ENCODE results near the gene AMZ1.

The AMZ1 gene

GRCh38 chr7:2701424-2701823, 13.4 kb downstream of the AMZ1 start:
- no peak overlapping the region for H3K9ac ChIP-seq (ENCODE audit: low read depth, low read length)
- no peaks in the 10 kb centered on the region for H3K36me3 ChIP-seq (ENCODE audit: insufficient read depth, low read length)
- no peaks in the 10 kb centered on the region for H3K4me1 ChIP-seq (ENCODE audit: insufficient read depth, low read length)
- no peaks in the 10 kb centered on the region for H3K9me3 ChIP-seq (ENCODE audit: control insufficient read depth, insufficient read depth, low read length)

GRCh38 chr7:2701832-2702593, 14.0 kb downstream of the AMZ1 start:
- Histone ChIP-seq H3K9me3 (ENCODE audit: control insufficient read depth, insufficient read depth, low read length) (no peaks in the 10 kb centered on the region), H3K36me3 (ENCODE audit: insufficient read depth, low read length) (no peaks in the 10 kb centered on the region), H3K4me1 (ENCODE audit: insufficient read depth, low read length) (no peaks in the 10 kb centered on the region), H3K9ac (ENCODE audit: low read depth, low read length) (no peak overlapping the region)

GRCh38 chr7:2702594-2702957, 14.6 kb downstream of the AMZ1 start:
- H3K9me3 ChIP-seq (ENCODE audit: control insufficient read depth, insufficient read depth, low read length): no peaks in the 10 kb centered on the region
- no peaks in the 10 kb centered on the region for H3K36me3 ChIP-seq (ENCODE audit: insufficient read depth, low read length)
- no peak overlapping the region for H3K9ac ChIP-seq (ENCODE audit: low read depth, low read length)
- H3K4me1 ChIP-seq (ENCODE audit: insufficient read depth, low read length): no peaks in the 10 kb centered on the region; the same call in 1 of the 2 replicates

- no peaks in the 10 kb centered on the region for H3K9me3 ChIP-seq (ENCODE audit: control insufficient read depth, insufficient read depth, low read length)
- no peaks in the 10 kb centered on the region; the same call in 1 of the 2 replicates for H3K4me1 ChIP-seq (ENCODE audit: insufficient read depth, low read length)
- no peaks in the 10 kb centered on the region for H3K36me3 ChIP-seq (ENCODE audit: insufficient read depth, low read length)
- no peak overlapping the region for H3K9ac ChIP-seq (ENCODE audit: low read depth, low read length)
Measured at GRCh38 chr7:2705371-2706096, 17.5 kb downstream of the AMZ1 start.

GRCh38 chr7:2706685-2707126, 18.7 kb downstream of the AMZ1 start:
- Histone ChIP-seq H3K9me3 (ENCODE audit: control insufficient read depth, insufficient read depth, low read length) (no peaks in the 10 kb centered on the region), H3K9ac (ENCODE audit: low read depth, low read length) (no peak overlapping the region), H3K4me1 (ENCODE audit: insufficient read depth, low read length) (no peaks in the 10 kb centered on the region; the same call in 1 of the 2 replicates), H3K36me3 (ENCODE audit: insufficient read depth, low read length) (no peaks in the 10 kb centered on the region)

GRCh38 chr7:2707481-2707880, 19.5 kb downstream of the AMZ1 start:
- no peaks in the 10 kb centered on the region for H3K9me3 ChIP-seq (ENCODE audit: control insufficient read depth, insufficient read depth, low read length)
- H3K9ac ChIP-seq (ENCODE audit: low read depth, low read length): no peak overlapping the region
- H3K36me3 ChIP-seq (ENCODE audit: insufficient read depth, low read length): no peaks in the 10 kb centered on the region
- no peaks in the 10 kb centered on the region; the same call in 1 of the 2 replicates for H3K4me1 ChIP-seq (ENCODE audit: insufficient read depth, low read length)

GRCh38 chr7:2708041-2708440, 20.0 kb downstream of the AMZ1 start:
- Histone ChIP-seq H3K36me3 (ENCODE audit: insufficient read depth, low read length) (no peaks in the 10 kb centered on the region), H3K4me1 (ENCODE audit: insufficient read depth, low read length) (no peaks in the 10 kb centered on the region; the same call in 1 of the 2 replicates), H3K9ac (ENCODE audit: low read depth, low read length) (no peak overlapping the region), H3K9me3 (ENCODE audit: control insufficient read depth, insufficient read depth, low read length) (no peaks in the 10 kb centered on the region)

GRCh38 chr7:2708547-2709310, 20.7 kb downstream of the AMZ1 start:
- Histone ChIP-seq H3K4me1 (ENCODE audit: insufficient read depth, low read length) (no peaks in the 10 kb centered on the region; the same call in 1 of the 2 replicates), H3K9me3 (ENCODE audit: control insufficient read depth, insufficient read depth, low read length) (no peaks in the 10 kb centered on the region), H3K36me3 (ENCODE audit: insufficient read depth, low read length) (no peaks in the 10 kb centered on the region), H3K9ac (ENCODE audit: low read depth, low read length) (no peak overlapping the region)

GRCh38 chr7:2709553-2710285, 21.7 kb downstream of the AMZ1 start:
- H3K9ac ChIP-seq (ENCODE audit: low read depth, low read length): no peak overlapping the region
- H3K9me3 ChIP-seq (ENCODE audit: control insufficient read depth, insufficient read depth, low read length): no peaks in the 10 kb centered on the region
- H3K36me3 ChIP-seq (ENCODE audit: insufficient read depth, low read length): no peaks in the 10 kb centered on the region
- H3K4me1 ChIP-seq (ENCODE audit: insufficient read depth, low read length): no peaks in the 10 kb centered on the region; the same call in 1 of the 2 replicates

GRCh38 chr7:2710286-2710655, 22.3 kb downstream of the AMZ1 start:
- no peaks in the 10 kb centered on the region for H3K36me3 ChIP-seq (ENCODE audit: insufficient read depth, low read length)
- no peak overlapping the region for H3K9ac ChIP-seq (ENCODE audit: low read depth, low read length)

GRCh38 chr7:2710901-2711551, 23.0 kb downstream of the AMZ1 start:
- H3K9me3 ChIP-seq (ENCODE audit: control insufficient read depth, insufficient read depth, low read length): no peaks in the 10 kb centered on the region
- no peaks in the 10 kb centered on the region for H3K36me3 ChIP-seq (ENCODE audit: insufficient read depth, low read length)
- H3K4me1 ChIP-seq (ENCODE audit: insufficient read depth, low read length): no peaks in the 10 kb centered on the region; the same call in 1 of the 2 replicates
- H3K9ac ChIP-seq (ENCODE audit: low read depth, low read length): no peak overlapping the region

More at GRCh38 chr7:2710286-2710655, 22.3 kb downstream of the AMZ1 start:
- Histone ChIP-seq H3K9me3 (ENCODE audit: control insufficient read depth, insufficient read depth, low read length) (no peaks in the 10 kb centered on the region), H3K4me1 (ENCODE audit: insufficient read depth, low read length) (no peaks in the 10 kb centered on the region; the same call in 1 of the 2 replicates)

GRCh38 chr7:2711895-2712675, 24.1 kb downstream of the AMZ1 start:
- peaks cover 5% of the 10 kb centered on the region; the same call in 1 of the 2 replicates for H3K36me3 ChIP-seq (ENCODE audit: insufficient read depth, low read length)
- no peaks in the 10 kb centered on the region; the same call in 1 of the 2 replicates for H3K4me1 ChIP-seq (ENCODE audit: insufficient read depth, low read length)
- no peak overlapping the region for H3K9ac ChIP-seq (ENCODE audit: low read depth, low read length)
- no peaks in the 10 kb centered on the region for H3K9me3 ChIP-seq (ENCODE audit: control insufficient read depth, insufficient read depth, low read length)

GRCh38 chr7:2713370-2713769, 25.4 kb downstream of the AMZ1 start:
- peaks cover 7% of the 10 kb centered on the region for H3K36me3 ChIP-seq (ENCODE audit: insufficient read depth, low read length)
- H3K9me3 ChIP-seq (ENCODE audit: control insufficient read depth, insufficient read depth, low read length): no peaks in the 10 kb centered on the region
- no peak overlapping the region for H3K9ac ChIP-seq (ENCODE audit: low read depth, low read length)
- H3K4me1 ChIP-seq (ENCODE audit: insufficient read depth, low read length): no peaks in the 10 kb centered on the region
